Heart left ventricle (tissue), 13 donors: ENCODE measurements around the gene IGF1R.

Source experiments
- CTCF ChIP-seq, 12 donors: fragments of 200-600 bp; sonication (generic) in 4 of 12; IDR thresholded peaks; one replicate each; pipeline versions ENCODE4 v1.5.0 to v1.8.0; 2018 to 2022; ENCODE audit warnings: antibody characterized with exemption in 12 of 12, mild to moderate bottlenecking in 5 of 12
- POLR2A ChIP-seq, 2 donors: fragments of 450-650 bp; IDR thresholded peaks; one replicate each; pipeline ENCODE4 v1.6.1; 2017; ENCODE audit warnings: antibody characterized with exemption in 2 of 2, mild to moderate bottlenecking in 2 of 2, moderate library complexity in 2 of 2
- donor health status: ischemic (EF 13 %, LVEDD 7.1; RV severe dilation, severe dysfunction).
- donor health status: DM: no; HTN: yes; CAD: no.
- donor health status: DM: no; HTN: no; CAD: no.
- donor health status: ischemic (EF 25% LVEDD 6.9; RV normal size, moderate dysfunction).
- donor health status: ischemic (EF 25% LVEDD 5.7; RV mildly dilated, moderate dysfunction).
- donor health status: ischemic (EF 35%, LVEDD 5.7; RV mildly dilated, moderate dysfunction).
- donor health status: nonischemic (EF 11% LVEDD 7.7; RV severe dilation, severe dysfunction).
- donor health status: DM: yes; HTN: yes; CAD: no.
- donor health status: PGD.
- donor health status: ischemic (EF 29% LVEDD 5.4; RV normal size, mild dysfunction).
- donor health status: nonischemic (EF 23%, LVEDD 6.1; RV moderate dilation, normal function).

- TF ChIP-seq POLR2A (IDR thresholded peaks at IDR 0.05) (no peak), CTCF (IDR thresholded peaks at IDR 0.05) (no peak)
Measured at GRCh38 chr15:98817745-98818144, 169.4 kb downstream of the IGF1R start.
